Kidney epithelial cell (primary cell): ENCODE measurements around the gene DHRS11. TPM values are rescaled to one million over a fixed set of nuclear protein-coding genes. Genes with fewer than 3 reads are reported as not detected.

ENCODE experiments used
- DNase-seq: peaks from one replicate; pipeline ENCODE4 v3.0.0-alpha.2; 2010; ENCODE audit warnings: low read depth
- H3K27me3 ChIP-seq: 2 replicates; pipeline ENCODE4 v1.6.0; 2011; ENCODE audit warnings: low read length; ENCODE audit not compliant: control insufficient read depth, insufficient read depth
- H3K36me3 ChIP-seq: 2 replicates; pipeline ENCODE4 v1.5.1; 2011; ENCODE audit warnings: low read length; ENCODE audit not compliant: control insufficient read depth, insufficient read depth
- H3K4me3 ChIP-seq: 2 replicates; pipeline ENCODE4 v1.5.1; 2011; ENCODE audit warnings: low read depth, mild to moderate bottlenecking, control low read depth, low read length
- CTCF ChIP-seq: IDR thresholded peaks from 2 replicates; pipeline ENCODE4 v1.5.1; 2011; ENCODE audit warnings: mild to moderate bottlenecking, moderate library complexity, low read length, control low read depth, inconsistent platforms; ENCODE audit not compliant: insufficient read depth, poor library complexity, severe bottlenecking
- total RNA-seq: library from RNA; depleted of rRNA; stranded (reverse); fragments of >200 nt; gene quantifications from 2 replicates; pipeline ENCODE4 v1.2.3, GENCODE V29; 2015

The DHRS11 gene
- total RNA-seq, 1 donor from 2014 or later, result 5.4 TPM

- H3K4me3 ChIP-seq, result no peak overlapping the region
Observed at GRCh38 chr17:36627101-36627500, 35.4 kb downstream of the DHRS11 start.

GRCh38 chr17:36628576-36628975 is 36.9 kb downstream of the DHRS11 start:
- no peak overlapping the region for H3K4me3 ChIP-seq
- peaks cover 31% of the 10 kb centered on the region for H3K27me3 ChIP-seq
- no peaks in the 10 kb centered on the region for H3K36me3 ChIP-seq
- DNase-seq, result no peak
- TF ChIP-seq CTCF, result no peak

More at GRCh38 chr17:36627101-36627500, 35.4 kb downstream of the DHRS11 start:
- H3K27me3 ChIP-seq, result peaks cover 18% of the 10 kb centered on the region
- no peaks in the 10 kb centered on the region for H3K36me3 ChIP-seq
- TF ChIP-seq CTCF, result no peak
- DNase-seq, result no peak

- DNase-seq, result peak; percentile 19
- H3K27me3 ChIP-seq, result peaks cover 39% of the 10 kb centered on the region
- no peak overlapping the region for H3K4me3 ChIP-seq
- TF ChIP-seq CTCF, result peak; percentile 98
- H3K36me3 ChIP-seq, result no peaks in the 10 kb centered on the region
Observed at GRCh38 chr17:36629252-36629847, 37.7 kb downstream of the DHRS11 start.

- Histone ChIP-seq H3K4me3 (no peak overlapping the region), H3K27me3 (peaks cover 43% of the 10 kb centered on the region), H3K36me3 (no peaks in the 10 kb centered on the region)
- no peak for DNase-seq
- TF ChIP-seq CTCF, result no peak
Observed at GRCh38 chr17:36629970-36630502, 38.4 kb downstream of the DHRS11 start.

- TF ChIP-seq CTCF, result no peak
- no peak for DNase-seq
- peaks cover 49% of the 10 kb centered on the region for H3K27me3 ChIP-seq
- no peaks in the 10 kb centered on the region for H3K36me3 ChIP-seq
- no peak overlapping the region for H3K4me3 ChIP-seq
Observed at GRCh38 chr17:36631022-36631421, 39.3 kb downstream of the DHRS11 start.
